Activated T-helper 2 cell treated with anti-CD3 and anti-CD28 coated beads, Interferon-gamma antibody, Interleukin-2, Interleukin-4, amounts not matched to agents 10 μg/mL and 5 μg/mL and 100 μg/mL, durations not matched to agents 14 hours and 24 hours and 36 hours (primary cell): ENCODE measurements around the gene IFI35. TPM values are rescaled to one million over a fixed set of nuclear protein-coding genes. Genes with fewer than 3 reads are reported as not detected.
"Not testable (repeated sequence)": the region's sequence is repeated elsewhere in the genome, so short reads cannot be mapped to it uniquely, and the experiment has no call there.

Experiments used
- DNase-seq: peaks from one replicate; pipeline ENCODE4 v3.0.0; 2021; ENCODE audit warnings: low spot score
- H3K27ac Mint-ChIP-seq: one replicate; pipeline ENCODE4 v1.8.0; 2021; ENCODE audit warnings: mixed read lengths
- H3K27me3 Mint-ChIP-seq: one replicate; pipeline ENCODE4 v1.8.0; 2021; ENCODE audit warnings: low read depth, mixed read lengths
- H3K36me3 Mint-ChIP-seq: one replicate; pipeline ENCODE4 v1.8.0; 2021; ENCODE audit warnings: low read depth, mixed read lengths
- H3K4me1 Mint-ChIP-seq: one replicate; pipeline ENCODE4 v1.8.0; 2021; ENCODE audit warnings: low read depth, mixed read lengths
- H3K4me3 Mint-ChIP-seq: one replicate; pipeline ENCODE4 v1.8.0; 2021; ENCODE audit warnings: low read depth, mild to moderate bottlenecking, moderate library complexity, mixed read lengths
- H3K9me3 Mint-ChIP-seq: one replicate; pipeline ENCODE4 v1.8.0; 2021; ENCODE audit warnings: mixed read lengths
- intact Hi-C: fragments of 100-400 bp; cut with micrococcal nuclease; formaldehyde crosslinking; loops from one replicate; pipeline ENCODE4 v1.15.1; 2023
- total RNA-seq: library from RNA; stranded (reverse); gene quantifications from 2 replicates; pipeline ENCODE4 v1.2.3, GENCODE V29; 2022

Gene IFI35
- total RNA-seq, 1 donor from 2014 or later = 49.1 TPM

GRCh38 chr17:42982266-42982665 lies 24.3 kb upstream of the IFI35 start:
- Mint-ChIP-seq H3K4me1 (peaks cover 28% of the 10 kb centered on the region), H3K4me3 (peak overlapping the region; percentile 98), H3K27ac (peak overlapping the region; percentile 60), H3K27me3 (no peaks in the 10 kb centered on the region), H3K9me3 (no peaks in the 10 kb centered on the region), H3K36me3 (peaks cover 40% of the 10 kb centered on the region)
- intact Hi-C loops = no loop called here
- DNase-seq = no peak

GRCh38 chr17:42985225-42985624 lies 21.4 kb upstream of the IFI35 start:
- H3K9me3 Mint-ChIP-seq = no peaks in the 10 kb centered on the region

GRCh38 chr17:42989141-42989540 lies 17.4 kb upstream of the IFI35 start:
- Mint-ChIP-seq H3K27ac (no peak overlapping the region), H3K36me3 (peaks cover 82% of the 10 kb centered on the region), H3K4me1 (peaks cover 10% of the 10 kb centered on the region), H3K4me3 (no peak overlapping the region), H3K9me3 (no peaks in the 10 kb centered on the region), H3K27me3 (no peaks in the 10 kb centered on the region)
- DNase-seq = no peak
- intact Hi-C loops = no loop called here

More at GRCh38 chr17:42985225-42985624, 21.4 kb upstream of the IFI35 start:
- Mint-ChIP-seq H3K27ac (peak overlapping the region; percentile 16), H3K36me3 (peaks cover 69% of the 10 kb centered on the region), H3K4me3 (no peak overlapping the region), H3K4me1 (peaks cover 24% of the 10 kb centered on the region), H3K27me3 (no peaks in the 10 kb centered on the region)
- no peak for DNase-seq
- intact Hi-C loops = no loop called here

GRCh38 chr17:42989726-42990652 lies 16.6 kb upstream of the IFI35 start:
- Mint-ChIP-seq H3K4me1 (peaks cover 7% of the 10 kb centered on the region), H3K27me3 (no peaks in the 10 kb centered on the region), H3K9me3 (no peaks in the 10 kb centered on the region), H3K4me3 (no peak overlapping the region), H3K36me3 (peaks cover 83% of the 10 kb centered on the region), H3K27ac (no peak overlapping the region)
- intact Hi-C loops = loop anchor here (10.0 kb wide), 1 partner anchor 415 kb away; the partner anchor contains the start of gene PSMC3IP
- no peak for DNase-seq

GRCh38 chr17:42991471-42991870 lies 15.1 kb upstream of the IFI35 start:
- Mint-ChIP-seq H3K36me3 (peaks cover 78% of the 10 kb centered on the region), H3K9me3 (no peaks in the 10 kb centered on the region), H3K4me3 (no peak overlapping the region), H3K27ac (no peak overlapping the region), H3K27me3 (no peaks in the 10 kb centered on the region), H3K4me1 (no peaks in the 10 kb centered on the region)
- intact Hi-C loops = loop anchor here (10.0 kb wide), 1 partner anchor 417 kb away; the partner anchor contains the start of gene PSMC3IP
- DNase-seq = no peak

GRCh38 chr17:42992872-42993271 lies 13.7 kb upstream of the IFI35 start:
- intact Hi-C loops = loop anchor here (10.0 kb wide), 1 partner anchor 418 kb away; the partner anchor contains the start of gene PSMC3IP
- Mint-ChIP-seq H3K4me1 (peaks cover 7% of the 10 kb centered on the region), H3K36me3 (peaks cover 67% of the 10 kb centered on the region), H3K9me3 (no peaks in the 10 kb centered on the region), H3K4me3 (no peak overlapping the region), H3K27ac (no peak overlapping the region), H3K27me3 (no peaks in the 10 kb centered on the region)
- no peak for DNase-seq

GRCh38 chr17:42993913-42994312 lies 12.7 kb upstream of the IFI35 start:
- H3K27ac Mint-ChIP-seq, H3K9me3 Mint-ChIP-seq, H3K4me3 Mint-ChIP-seq, H3K27me3 Mint-ChIP-seq, DNase-seq, H3K4me1 Mint-ChIP-seq: not testable (repeated sequence)
- peaks cover 65% of the 10 kb centered on the region for H3K36me3 Mint-ChIP-seq
- intact Hi-C loops = loop anchor here (10.0 kb wide), 1 partner anchor 419 kb away; the partner anchor contains the start of gene PSMC3IP

GRCh38 chr17:42997390-42997983 lies 9.1 kb upstream of the IFI35 start:
- Mint-ChIP-seq H3K9me3 (no peaks in the 10 kb centered on the region), H3K27me3 (no peaks in the 10 kb centered on the region), H3K4me1 (peaks cover 22% of the 10 kb centered on the region), H3K4me3 (peak overlapping the region; percentile 93), H3K27ac (peak overlapping the region; percentile 97), H3K36me3 (peaks cover 67% of the 10 kb centered on the region)
- DNase-seq = no peak
- intact Hi-C loops = loop anchor here (10.0 kb wide), 1 partner anchor 423 kb away; the partner anchor contains the start of gene PSMC3IP

- no peaks in the 10 kb centered on the region for H3K27me3 Mint-ChIP-seq
These were observed 8.3 kb upstream of the IFI35 start, which contains the start of gene RPL27 for GRCh38 chr17:42997984-42998938. Gene RPL27, plus strand, starts transcription at chr17:42998419. Its CDS starts 332 bp downstream, at chr17:42998751.

GRCh38 chr17:42999003-42999525 lies 7.5 kb upstream of the IFI35 start:
- Mint-ChIP-seq H3K36me3 (peaks cover 68% of the 10 kb centered on the region), H3K4me1 (peaks cover 22% of the 10 kb centered on the region), H3K4me3 (peak overlapping the region; percentile 93), H3K27me3 (no peaks in the 10 kb centered on the region), H3K27ac (peak overlapping the region; percentile 97), H3K9me3 (no peaks in the 10 kb centered on the region)
- DNase-seq = no peak
- intact Hi-C loops = loop anchor here (2.0 to 10.0 kb wide), 3 partner anchors 34 to 424 kb away; partner anchors contain the start of genes AARSD1, NBR1 and PSMC3IP

More at GRCh38 chr17:42997984-42998938, 8.3 kb upstream of the IFI35 start, which contains the start of gene RPL27:
- peaks cover 67% of the 10 kb centered on the region for H3K36me3 Mint-ChIP-seq
- intact Hi-C loops = loop anchor here (1.0 to 10.0 kb wide), 5 partner anchors 8 to 423 kb away; partner anchors contain the start of genes AARSD1, IFI35, NBR1 and PSMC3IP
- peak within 1 kb of the TSS; percentile 97 for H3K27ac Mint-ChIP-seq
- peak within 1 kb of the TSS; percentile 93 for H3K4me3 Mint-ChIP-seq
- peak; percentile 97 for DNase-seq
- peaks cover 22% of the 10 kb centered on the region for H3K4me1 Mint-ChIP-seq
- H3K9me3 Mint-ChIP-seq = no peaks in the 10 kb centered on the region

- H3K9me3 Mint-ChIP-seq, H3K27ac Mint-ChIP-seq, intact Hi-C loops, H3K27me3 Mint-ChIP-seq, DNase-seq, H3K4me3 Mint-ChIP-seq: not testable (repeated sequence)
- Mint-ChIP-seq H3K36me3 (peaks cover 60% of the 10 kb centered on the region), H3K4me1 (peaks cover 22% of the 10 kb centered on the region)
These were observed 5.7 kb upstream of the IFI35 start for GRCh38 chr17:43000894-43001293.
